CD14-positive monocyte (primary cell): ENCODE measurements around the gene IQGAP2. TPM values are rescaled to one million over a fixed set of nuclear protein-coding genes. Genes with fewer than 3 reads are reported as not detected.

Experiments used
- DNase-seq, 3 donors: peaks; one replicate each; pipeline ENCODE4 v3.0.0-alpha.2; 2011 to 2022
- H2AFZ ChIP-seq: 2 replicates; pipeline ENCODE4 v1.6.0; 2012; ENCODE audit warnings: mild to moderate bottlenecking, low read depth, low read length, inconsistent platforms; ENCODE audit not compliant: insufficient read depth, poor library complexity, severe bottlenecking
- H3K27ac ChIP-seq, 2 donors: 1 replicate in 1 of 2; 2 replicates in 1 of 2; pipeline ENCODE4 v1.5.1; 2012 to 2013; ENCODE audit warnings: low read length in 2 of 2, control low read depth in 1 of 2, inconsistent platforms in 1 of 2, low read depth in 1 of 2, mild to moderate bottlenecking in 1 of 2
- H3K27me3 ChIP-seq, 2 donors: one replicate each; pipeline versions ENCODE4 v1.6.0 to v1.6.1; 2011 to 2013; ENCODE audit warnings: low read length in 2 of 2; ENCODE audit not compliant: control insufficient read depth in 2 of 2, insufficient read depth in 2 of 2
- H3K36me3 ChIP-seq, 2 donors: replicated peaks in 1 of 2; 1 replicate in 1 of 2; 2 replicates in 1 of 2; pipeline versions ENCODE4 v1.5.1 to v1.6.1; 2012 to 2013; ENCODE audit warnings: low read length in 2 of 2, control low read depth in 1 of 2, inconsistent platforms in 1 of 2, mild to moderate bottlenecking in 1 of 2; ENCODE audit not compliant: insufficient read depth in 2 of 2, control insufficient read depth in 1 of 2
- H3K4me1 ChIP-seq, 2 donors: 1 replicate in 1 of 2; 2 replicates in 1 of 2; pipeline versions ENCODE4 v1.5.1 to v1.6.1; 2012 to 2013; ENCODE audit warnings: low read length in 2 of 2, control low read depth in 1 of 2, inconsistent platforms in 1 of 2, mild to moderate bottlenecking in 1 of 2, moderate library complexity in 1 of 2; ENCODE audit not compliant: insufficient read depth in 2 of 2, control insufficient read depth in 1 of 2
- H3K4me2 ChIP-seq: replicated peaks from 2 replicates; pipeline ENCODE3; 2012; ENCODE audit warnings: low read length, moderate library complexity, mild to moderate bottlenecking; ENCODE audit not compliant: poor library complexity, severe bottlenecking; ENCODE audit errors: extremely low read depth
- H3K4me3 ChIP-seq, 3 experiments: fragments of 200-600 bp in 1 of 3; sonication (generic) in 1 of 3; replicated peaks in 1 of 3; 1 replicate in 2 of 3; 2 replicates in 1 of 3; pipeline ENCODE4 v1.5.1; 2011 to 2013; ENCODE audit warnings: low read length in 3 of 3, mild to moderate bottlenecking in 3 of 3, control low read depth in 2 of 3, low read depth in 2 of 3, inconsistent platforms in 1 of 3, moderate library complexity in 1 of 3
- H3K79me2 ChIP-seq: 2 replicates; pipeline ENCODE4 v1.6.0; 2012; ENCODE audit warnings: mild to moderate bottlenecking, control low read depth, inconsistent platforms, low read length, moderate library complexity; ENCODE audit not compliant: insufficient read depth
- H3K9ac ChIP-seq: 2 replicates; pipeline ENCODE4 v1.6.0; 2017; ENCODE audit warnings: low read length, mild to moderate bottlenecking; ENCODE audit not compliant: insufficient read depth, poor library complexity, severe bottlenecking
- H3K9me3 ChIP-seq, 2 donors: replicated peaks in 1 of 2; 1 replicate in 1 of 2; 2 replicates in 1 of 2; pipeline versions ENCODE4 v1.5.1 to v1.6.1; 2012 to 2013; ENCODE audit warnings: low read length in 2 of 2, control low read depth in 1 of 2; ENCODE audit not compliant: control insufficient read depth in 1 of 2, insufficient read depth in 1 of 2
- H4K20me1 ChIP-seq: 2 replicates; pipeline ENCODE4 v1.6.0; 2012; ENCODE audit warnings: mild to moderate bottlenecking, low read length, control low read depth, moderate library complexity; ENCODE audit not compliant: insufficient read depth
- H3K27ac Mint-ChIP-seq, 7 donors: one replicate each; pipeline ENCODE4 v1.8.0; 2020; ENCODE audit warnings: mild to moderate bottlenecking in 7 of 7, mixed read lengths in 7 of 7, moderate library complexity in 6 of 7, inconsistent platforms in 2 of 7
- H3K27me3 Mint-ChIP-seq, 3 donors: one replicate each; pipeline ENCODE4 v1.8.0; 2021 to 2022; ENCODE audit warnings: low read depth in 3 of 3, mild to moderate bottlenecking in 3 of 3, mixed read lengths in 3 of 3, moderate library complexity in 3 of 3, inconsistent platforms in 1 of 3
- H3K36me3 Mint-ChIP-seq, 2 donors: one replicate each; pipeline ENCODE4 v1.8.0; 2020; ENCODE audit warnings: mixed read lengths in 2 of 2, inconsistent platforms in 1 of 2, mild to moderate bottlenecking in 1 of 2
- H3K4me1 Mint-ChIP-seq: one replicate; pipeline ENCODE4 v1.8.0; 2020; ENCODE audit warnings: mild to moderate bottlenecking, mixed read lengths
- H3K4me3 Mint-ChIP-seq, 2 donors: one replicate each; pipeline ENCODE4 v1.8.0; 2020; ENCODE audit warnings: mild to moderate bottlenecking in 2 of 2, mixed read lengths in 2 of 2, moderate library complexity in 1 of 2
- H3K9me3 Mint-ChIP-seq, 7 donors: one replicate each; pipeline ENCODE4 v1.8.0; 2020 to 2022; ENCODE audit warnings: mixed read lengths in 7 of 7, mild to moderate bottlenecking in 6 of 7, moderate library complexity in 6 of 7, inconsistent platforms in 2 of 7
- CTCF ChIP-seq: fragments of 200-600 bp; IDR thresholded peaks from one replicate; pipeline ENCODE4 v1.8.0; 2022; ENCODE audit warnings: antibody characterized with exemption, mild to moderate bottlenecking
- WGBS: methylation state at CpG from one replicate; pipeline ENCODE4 v1.1.5; 2013; ENCODE audit warnings: missing lambda C conversion rate; ENCODE audit not compliant: insufficient coverage; 5-methylcytosine and 5-hydroxymethylcytosine counted together
- intact Hi-C, 2 donors: fragments of 100-400 bp; cut with micrococcal nuclease; formaldehyde crosslinking; loops; one replicate each; pipeline versions ENCODE4 v1.15.0 to v1.15.1; 2023
- polyA plus RNA-seq, 3 donors: library from polyadenylated mRNA; depleted of rRNA in 1 of 3; unstranded in 2 of 3; stranded (reverse) in 1 of 3; fragments of 300-500 nt in 2 of 3; fragments of >200 nt in 1 of 3; fragmentation: Illumina TruSeq in 2 of 3; gene quantifications; 1 replicate in 2 of 3; 2 replicates in 1 of 3; pipeline ENCODE4 v1.2.3, GENCODE V29; 2012 to 2021

IQGAP2 gene
- polyA plus RNA-seq, 3 donors = 21.4 to 50.9 (median 35.4) TPM

GRCh38 chr5:76391014-76391413 lies 12.1 kb upstream of the IQGAP2 start:
- no peak overlapping the region for H3K4me3 ChIP-seq
- peak overlapping the region in 1 of 7 donors; percentile 55 for H3K27ac Mint-ChIP-seq

GRCh38 chr5:76393035-76393680 lies 9.9 kb upstream of the IQGAP2 start:
- WGBS = no CpG with 5 or more reads among the region's 5 CpGs
- Mint-ChIP-seq H3K4me1 (peaks cover 20% of the 10 kb centered on the region), H3K4me3 (no peak overlapping the region), H3K27ac (no peak overlapping the region), H3K36me3 (no peaks in the 10 kb centered on the region), H3K27me3 (peaks cover 0 to 6% (median 2%) of the 10 kb centered on the region in 3 donors), H3K9me3 (no peaks in the 10 kb centered on the region)
- H3K9me3 ChIP-seq = no peaks in the 10 kb centered on the region
- no peaks in the 10 kb centered on the region for H3K36me3 ChIP-seq
- intact Hi-C loops = no loop called here
- H3K4me3 ChIP-seq = no peak overlapping the region
- no peak overlapping the region for H3K9ac ChIP-seq
- H2AFZ ChIP-seq = peak overlapping the region; percentile 16
- H3K27ac ChIP-seq = no peak overlapping the region
- H3K4me1 ChIP-seq = peaks cover 12 to 16% of the 10 kb centered on the region in 2 donors
- H3K27me3 ChIP-seq = no peaks in the 10 kb centered on the region
- H4K20me1 ChIP-seq = no peaks in the 10 kb centered on the region
- DNase-seq = no peak
- no peak overlapping the region for H3K4me2 ChIP-seq
- TF ChIP-seq CTCF = no peak
- H3K79me2 ChIP-seq = no peaks in the 10 kb centered on the region

More at GRCh38 chr5:76391014-76391413, 12.1 kb upstream of the IQGAP2 start:
- H3K27me3 Mint-ChIP-seq = peaks cover 0 to 6% (median 2%) of the 10 kb centered on the region in 3 donors
- no peak overlapping the region for H3K9ac ChIP-seq
- peaks cover 21% of the 10 kb centered on the region for H3K4me1 Mint-ChIP-seq
- no peak overlapping the region for H3K27ac ChIP-seq
- no peaks in the 10 kb centered on the region for H4K20me1 ChIP-seq
- H3K79me2 ChIP-seq = no peaks in the 10 kb centered on the region
- H3K4me1 ChIP-seq = peaks cover 12 to 16% of the 10 kb centered on the region in 2 donors
- H3K27me3 ChIP-seq = no peaks in the 10 kb centered on the region
- TF ChIP-seq CTCF = no peak
- DNase-seq = no peak
- H3K9me3 ChIP-seq = no peaks in the 10 kb centered on the region
- no peak overlapping the region for H3K4me2 ChIP-seq
- H3K9me3 Mint-ChIP-seq = no peaks in the 10 kb centered on the region
- intact Hi-C loops = no loop called here
- no peaks in the 10 kb centered on the region for H3K36me3 Mint-ChIP-seq
- H3K4me3 Mint-ChIP-seq = no peak overlapping the region
- whole genome bisulfite sequencing = 19% methylated on average over 7 of the region's 9 CpGs
- no peaks in the 10 kb centered on the region for H3K36me3 ChIP-seq
- no peak overlapping the region for H2AFZ ChIP-seq
